GM19452 (cell line): ENCODE results near the gene MYO15A.

ENCODE experiments used
- ATAC-seq: cut with Tn5 transposase; IDR thresholded peaks from one replicate; pipeline ENCODE4 v1.9.1; 2021; ENCODE audit not compliant: unreplicated experiment

MYO15A gene

DNA sequence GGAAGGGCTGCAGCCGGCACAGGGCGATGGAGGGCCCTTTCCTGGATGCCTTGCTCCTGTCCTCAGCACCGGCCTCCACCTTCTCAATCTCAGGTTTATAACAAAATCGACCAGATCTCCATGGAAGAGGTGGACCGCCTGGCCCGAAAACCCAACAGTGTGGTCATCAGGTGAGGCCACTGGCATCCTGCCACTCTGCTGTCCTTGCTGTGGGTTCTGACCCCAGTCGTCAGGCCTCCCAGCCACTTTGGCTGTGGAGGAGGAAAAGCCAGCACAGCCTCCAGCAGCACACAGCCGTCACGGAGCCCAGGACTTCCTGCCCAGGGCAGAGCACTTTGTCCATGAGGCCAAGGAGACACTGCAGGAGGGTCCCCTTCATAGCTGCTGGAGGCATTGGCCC, 6.7 kb upstream of the MYO15A start:
- no peak for ATAC-seq

DNA sequence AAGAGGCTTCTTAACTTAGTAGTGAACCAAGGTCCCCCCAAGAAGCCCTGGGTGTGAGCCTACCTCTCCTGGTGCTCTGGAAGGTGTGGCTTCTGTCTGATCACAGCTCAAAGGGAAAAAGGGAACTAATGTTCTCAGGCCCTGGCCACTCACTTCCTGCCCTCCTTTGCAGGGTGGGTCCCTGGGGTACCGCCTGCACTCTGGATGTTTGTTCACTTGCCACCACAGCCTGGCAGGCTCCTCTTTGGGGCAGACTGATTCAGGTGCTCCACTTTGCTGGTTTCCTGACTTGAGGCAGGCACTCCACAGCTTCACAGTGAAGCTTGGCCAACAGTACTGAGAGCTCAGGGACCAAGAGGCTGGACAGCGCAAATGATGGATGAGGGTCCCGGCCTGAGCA, 5.9 kb upstream of the MYO15A start:
- no peak for ATAC-seq

DNA sequence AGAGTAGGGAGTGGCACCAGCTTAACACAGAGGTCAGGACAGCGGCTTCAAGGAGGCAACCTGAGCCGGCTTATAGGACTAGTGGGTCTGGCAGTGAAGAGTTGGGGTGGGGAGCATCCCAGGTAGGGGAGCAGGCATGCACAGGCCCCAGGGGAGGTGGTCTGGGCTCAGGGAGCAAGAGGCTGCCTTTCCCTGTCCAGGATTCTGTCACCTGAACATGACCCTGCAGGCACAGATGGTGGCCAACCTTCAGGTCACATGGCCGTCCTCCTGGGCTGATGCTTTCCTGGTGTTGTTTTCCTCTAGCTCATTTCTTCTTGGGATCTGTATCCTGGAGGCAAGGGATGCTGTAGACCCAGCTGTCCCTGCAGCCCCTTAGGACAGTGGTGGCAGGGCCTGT, 3.5 kb upstream of the MYO15A start:
- ATAC-seq = no peak

DNA sequence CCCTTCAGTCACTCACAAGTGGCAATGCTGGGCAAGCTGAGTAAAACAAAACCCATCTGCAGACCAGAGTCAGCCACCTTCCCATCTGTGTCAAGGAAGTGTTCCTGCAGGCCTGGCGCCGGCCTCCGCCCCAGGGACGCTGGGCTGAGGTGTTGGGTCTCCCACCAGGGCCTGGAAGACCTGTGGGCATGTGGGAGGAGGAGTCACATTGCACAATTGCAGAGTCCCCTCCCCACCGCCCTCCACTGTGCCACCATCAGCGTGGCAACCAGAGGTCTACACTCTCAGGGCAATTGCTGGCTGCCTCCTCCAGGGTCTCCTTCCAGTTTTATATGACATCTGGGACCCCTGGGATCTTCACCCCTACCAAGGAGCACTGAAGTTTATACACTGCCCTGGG, 3.0 kb upstream of the MYO15A start:
- no peak for ATAC-seq

DNA sequence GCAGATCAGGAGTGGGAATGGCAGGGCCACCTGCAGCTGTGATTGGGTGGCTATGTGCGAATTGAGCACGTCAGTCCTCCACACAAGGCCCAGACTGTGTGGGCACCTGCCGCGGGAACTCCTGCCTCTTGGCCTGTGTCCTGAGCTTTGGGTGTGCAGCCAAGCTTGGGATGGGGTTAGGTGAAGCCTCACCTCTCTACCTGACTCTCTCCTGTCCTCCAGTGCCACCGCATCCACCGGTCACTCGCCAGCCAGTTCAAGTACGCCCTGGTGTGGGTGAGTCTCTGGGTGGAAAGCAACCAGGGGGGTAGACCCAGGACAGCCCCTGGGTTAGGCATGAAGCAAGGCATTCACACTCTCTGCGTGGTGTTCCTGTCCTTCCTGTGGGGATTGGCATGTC, 2.3 kb upstream of the MYO15A start:
- no peak for ATAC-seq

DNA sequence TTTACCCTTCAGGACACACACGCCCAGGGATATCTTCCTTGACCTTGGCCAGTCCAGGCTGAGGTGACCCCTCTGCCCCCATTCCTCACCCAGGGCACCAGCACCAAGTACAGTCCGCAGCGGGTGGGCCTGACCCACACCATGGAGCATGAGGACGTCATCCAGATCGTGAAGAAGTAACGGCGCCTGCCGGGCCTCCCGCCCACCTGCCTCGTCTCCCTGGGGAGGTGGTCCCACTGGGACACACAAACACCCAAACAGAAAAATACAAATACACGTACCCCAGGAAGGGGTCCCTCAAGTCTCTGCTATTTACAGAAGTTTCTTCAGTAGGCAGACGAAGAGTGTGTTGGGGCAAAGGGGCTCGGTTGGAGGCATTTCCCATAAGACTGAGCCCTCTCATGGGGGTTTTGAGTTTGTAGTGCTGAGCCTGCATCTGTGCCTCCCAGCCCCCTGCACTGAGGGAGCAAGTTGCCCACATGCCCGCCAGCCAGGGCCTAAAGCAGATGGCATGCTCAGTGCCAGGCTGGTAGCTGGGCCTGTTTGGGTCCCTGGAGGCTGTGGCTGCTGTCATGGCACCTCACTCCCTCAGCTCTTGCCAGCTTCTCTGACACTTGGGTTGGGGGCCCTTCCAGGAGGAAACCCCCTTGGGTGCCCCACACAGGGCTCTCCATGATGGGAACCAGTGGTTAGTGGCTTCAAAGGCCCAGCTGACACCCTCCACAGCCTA, 1.3 kb upstream of the MYO15A start:
- no peak for ATAC-seq

DNA sequence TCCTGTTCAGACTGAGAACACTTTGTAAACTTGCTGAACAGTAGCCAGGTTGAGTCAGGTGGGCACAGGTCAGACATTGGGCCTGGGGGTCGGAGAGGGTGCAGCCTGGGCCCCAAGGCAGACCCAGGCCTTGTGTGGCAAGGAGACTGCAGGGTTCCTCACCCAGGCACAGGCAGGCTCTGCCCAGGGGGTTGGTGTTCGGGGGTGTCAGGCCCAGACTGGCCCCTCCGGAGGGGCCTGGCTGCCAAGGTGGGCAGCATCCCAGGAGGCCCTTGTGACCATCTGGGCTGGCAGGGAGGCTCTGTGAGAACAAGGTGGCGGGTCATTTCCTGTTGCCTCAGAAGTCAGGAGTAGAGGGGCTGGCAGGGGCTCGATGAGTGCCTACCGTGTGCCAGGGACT, 585 bp upstream of the MYO15A start:
- no peak for ATAC-seq

DNA sequence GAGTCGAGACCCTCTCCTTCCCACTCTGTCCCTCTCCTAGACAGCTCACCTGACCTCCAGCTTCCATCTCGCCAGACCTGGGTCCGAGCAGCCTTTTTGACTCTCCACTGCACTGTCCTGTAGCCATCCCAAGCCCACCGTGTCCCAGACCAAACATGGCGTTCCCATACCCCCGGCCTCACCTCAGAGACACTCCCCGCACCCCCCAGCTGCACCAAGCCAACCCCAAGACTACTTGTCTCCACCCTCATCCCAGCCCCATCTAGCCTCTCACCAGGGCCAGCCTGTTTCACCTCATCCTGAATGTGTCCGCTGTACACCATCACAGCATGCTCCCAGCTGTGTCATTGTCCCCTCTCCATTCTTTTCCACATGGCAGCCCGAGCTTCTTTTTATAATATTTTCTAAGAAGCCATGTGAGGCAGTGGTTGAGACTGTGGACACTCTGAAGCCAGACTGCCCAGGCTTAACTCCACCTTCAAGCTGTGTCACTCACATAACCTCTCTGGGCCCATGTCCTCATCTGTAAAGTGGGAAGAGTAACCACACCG, 1.5 kb downstream of the MYO15A start:
- ATAC-seq = no peak

DNA sequence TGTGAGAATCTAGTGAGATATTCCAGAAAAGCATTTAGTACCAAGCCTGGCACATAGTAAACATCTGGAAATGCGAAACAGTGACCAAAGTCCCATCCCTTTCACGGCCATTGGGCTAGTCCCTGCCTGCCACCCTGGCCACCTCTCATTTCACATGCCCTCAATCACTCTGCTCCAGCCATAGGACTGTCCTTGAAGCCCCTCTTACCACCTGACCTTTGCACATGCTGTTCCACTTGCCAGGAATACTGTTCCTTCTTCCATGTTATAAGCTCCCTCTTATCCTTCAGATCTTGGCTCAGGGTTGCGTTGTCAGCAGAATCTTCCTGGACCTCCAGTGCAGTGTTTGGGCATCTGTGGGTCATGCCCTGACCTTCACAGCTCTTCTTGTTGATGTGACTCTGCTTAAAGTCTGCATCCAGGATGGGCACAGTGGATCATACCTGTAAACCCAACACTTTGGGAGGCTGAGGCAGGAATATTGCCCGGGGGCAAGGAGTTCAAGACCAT, 2.1 kb downstream of the MYO15A start:
- no peak for ATAC-seq

DNA sequence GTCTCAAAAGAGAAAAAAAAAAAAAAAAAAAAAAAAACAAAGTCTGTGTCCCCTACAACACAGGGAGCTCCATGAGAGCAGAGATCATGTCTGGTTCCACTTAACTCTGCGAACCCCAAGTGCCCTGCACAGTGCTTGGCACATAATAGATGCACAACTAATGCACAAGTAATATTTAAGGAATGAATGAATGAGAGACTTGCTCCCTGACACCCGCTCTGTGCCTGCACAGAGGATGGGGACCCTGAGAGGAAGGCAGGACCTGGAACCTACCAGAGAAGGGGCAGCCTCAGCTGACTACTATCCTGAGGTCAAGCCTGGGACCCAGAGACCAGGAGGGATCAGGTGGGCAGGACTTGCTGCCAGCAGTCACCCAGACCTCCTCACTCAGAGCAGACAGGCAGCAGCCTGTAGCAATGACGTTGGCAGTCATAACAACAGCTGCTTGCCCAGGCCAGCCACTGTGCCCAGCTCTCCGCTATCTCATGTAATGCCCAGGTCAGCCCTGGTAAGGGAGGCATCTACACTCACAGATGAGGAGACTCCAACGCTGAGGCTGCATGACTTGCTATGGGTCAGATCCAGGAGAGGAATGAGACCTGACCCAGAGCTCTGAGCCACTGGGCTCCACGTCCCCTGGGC, 2.9 kb downstream of the MYO15A start:
- no peak for ATAC-seq

DNA sequence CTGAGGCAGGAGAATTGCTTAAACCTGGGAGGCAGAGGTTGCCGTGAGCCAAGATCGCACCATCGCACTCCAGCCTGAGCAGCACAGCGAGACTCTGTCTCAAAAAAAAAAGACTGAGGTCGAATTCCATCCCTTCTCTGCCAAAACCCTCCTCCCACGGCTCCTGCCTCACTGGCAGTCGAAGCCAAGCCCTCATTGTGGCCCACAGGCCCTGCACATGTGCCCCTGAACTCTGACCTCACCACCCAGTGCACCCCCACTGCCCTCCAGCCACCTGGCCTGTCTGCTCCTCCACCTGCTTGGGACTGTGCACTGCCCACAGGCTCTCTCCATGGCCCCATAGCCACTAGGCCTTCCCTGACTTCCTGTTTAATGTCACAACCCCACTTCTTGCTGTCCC, 7.0 kb downstream of the MYO15A start:
- no peak for ATAC-seq

DNA sequence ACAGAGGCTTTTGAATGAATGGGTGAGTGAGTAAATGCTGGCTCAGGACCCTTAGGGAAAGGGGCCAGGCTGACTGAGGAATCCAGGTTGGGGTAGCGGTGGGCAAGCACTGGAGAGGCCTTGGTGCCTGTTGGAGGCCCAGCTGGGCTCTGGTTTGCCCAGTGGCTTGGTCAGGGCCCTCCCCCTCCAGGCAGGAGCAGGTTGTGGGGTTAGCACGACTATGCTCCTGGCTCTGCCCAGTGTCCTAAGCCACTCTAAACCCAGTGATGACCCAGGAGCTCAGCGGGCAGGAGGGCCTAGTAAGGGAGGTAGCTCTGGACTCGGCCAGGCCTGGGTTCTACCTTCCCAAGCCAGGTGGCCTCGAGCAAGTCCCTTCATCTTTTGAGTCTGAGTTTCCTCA, 7.5 kb downstream of the MYO15A start:
- no peak for ATAC-seq

DNA sequence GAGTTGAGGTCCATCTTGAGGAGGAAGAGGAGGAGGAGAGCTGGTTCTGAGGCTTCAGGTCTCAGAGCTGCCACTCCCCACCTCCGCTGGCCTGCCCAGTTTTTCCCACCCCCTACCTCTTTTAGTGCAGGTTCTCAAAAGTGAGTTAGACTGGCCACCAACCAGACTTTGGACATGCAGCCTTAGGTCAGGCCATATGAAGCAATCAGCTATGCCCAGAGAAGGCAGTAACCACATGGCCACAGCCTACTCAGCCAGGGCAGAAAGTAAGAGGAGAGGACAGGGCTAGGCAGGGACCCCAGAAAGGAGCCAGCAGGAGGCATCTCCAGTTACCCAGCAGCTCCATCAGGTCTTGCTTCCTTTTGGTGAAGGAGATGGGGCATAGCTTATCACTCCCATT, 9.0 kb downstream of the MYO15A start:
- ATAC-seq = no peak

DNA sequence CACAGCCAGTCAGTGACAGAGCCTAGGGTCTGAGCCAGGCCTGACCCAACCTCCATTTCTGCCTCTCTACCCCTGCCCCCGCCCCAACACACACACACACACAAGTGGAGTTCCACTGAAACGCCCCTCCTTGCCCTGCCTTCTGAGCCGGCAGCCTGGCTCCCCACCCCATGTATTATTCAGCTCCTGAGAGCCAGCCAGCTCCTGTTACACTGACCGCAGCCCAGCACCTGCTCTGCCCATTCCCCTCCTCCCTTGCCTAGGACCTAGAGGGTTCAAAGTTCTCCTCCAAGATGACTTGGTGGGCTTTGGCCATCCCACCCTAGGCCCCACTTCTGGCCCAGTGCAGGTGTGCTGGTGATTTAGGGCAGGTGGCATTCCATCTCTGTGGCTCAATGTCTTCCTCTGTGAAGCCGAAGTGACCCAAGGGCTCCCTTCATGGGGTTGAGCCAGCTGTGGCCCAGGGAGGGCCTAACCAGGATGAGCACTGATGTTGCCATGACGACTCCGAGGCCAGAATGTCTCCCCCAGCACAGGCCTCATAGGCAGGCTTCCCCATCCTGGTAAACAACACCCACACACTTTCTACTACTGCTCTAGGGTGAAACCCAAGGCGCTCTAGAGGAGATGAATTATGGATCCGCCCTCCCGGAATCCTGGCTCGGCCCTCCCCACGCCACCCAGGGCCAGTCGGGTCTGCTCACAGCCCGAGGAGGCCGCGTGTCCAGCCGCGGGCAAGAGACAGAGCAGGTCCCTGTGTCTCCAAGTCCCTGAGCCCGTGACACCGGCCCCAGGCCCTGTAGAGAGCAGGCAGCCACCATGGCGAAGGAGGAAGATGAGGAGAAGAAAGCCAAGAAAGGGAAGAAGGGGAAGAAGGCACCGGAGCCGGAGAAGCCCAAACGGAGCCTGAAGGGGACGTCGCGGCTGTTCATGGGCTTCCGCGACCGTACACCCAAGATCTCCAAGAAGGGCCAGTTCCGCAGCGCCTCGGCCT, 9.7 kb downstream of the MYO15A start:
- no peak for ATAC-seq

DNA sequence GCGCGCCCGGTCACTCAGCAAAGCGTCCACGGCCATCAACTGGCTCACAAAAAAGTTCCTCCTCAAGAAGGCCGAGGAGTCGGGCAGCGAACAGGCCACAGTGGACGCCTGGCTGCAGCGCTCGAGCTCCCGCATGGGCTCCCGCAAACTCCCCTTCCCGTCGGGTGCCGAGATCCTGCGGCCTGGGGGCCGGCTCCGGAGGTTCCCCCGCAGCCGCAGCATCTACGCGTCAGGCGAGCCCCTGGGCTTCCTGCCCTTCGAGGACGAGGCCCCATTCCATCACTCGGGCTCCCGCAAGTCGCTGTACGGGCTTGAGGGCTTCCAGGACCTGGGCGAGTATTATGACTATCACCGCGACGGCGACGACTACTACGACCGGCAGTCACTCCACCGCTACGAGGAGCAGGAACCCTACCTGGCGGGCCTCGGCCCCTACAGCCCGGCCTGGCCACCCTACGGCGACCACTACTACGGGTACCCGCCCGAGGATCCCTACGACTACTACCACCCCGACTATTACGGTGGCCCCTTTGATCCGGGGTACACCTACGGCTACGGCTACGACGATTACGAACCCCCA, 10.7 kb downstream of the MYO15A start:
- no peak for ATAC-seq

DNA sequence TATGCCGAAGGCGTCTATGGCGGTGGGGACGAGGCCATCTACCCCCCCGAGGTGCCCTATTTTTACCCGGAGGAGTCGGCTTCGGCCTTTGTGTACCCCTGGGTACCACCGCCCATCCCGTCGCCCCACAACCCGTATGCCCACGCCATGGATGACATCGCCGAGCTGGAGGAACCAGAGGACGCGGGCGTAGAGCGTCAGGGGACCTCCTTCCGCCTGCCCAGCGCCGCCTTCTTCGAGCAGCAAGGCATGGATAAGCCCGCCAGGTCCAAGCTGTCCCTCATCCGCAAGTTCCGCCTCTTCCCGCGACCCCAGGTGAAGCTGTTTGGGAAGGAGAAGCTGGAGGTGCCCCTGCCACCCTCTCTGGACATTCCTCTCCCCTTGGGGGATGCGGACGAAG, 11.4 kb downstream of the MYO15A start:
- ATAC-seq = no peak

DNA sequence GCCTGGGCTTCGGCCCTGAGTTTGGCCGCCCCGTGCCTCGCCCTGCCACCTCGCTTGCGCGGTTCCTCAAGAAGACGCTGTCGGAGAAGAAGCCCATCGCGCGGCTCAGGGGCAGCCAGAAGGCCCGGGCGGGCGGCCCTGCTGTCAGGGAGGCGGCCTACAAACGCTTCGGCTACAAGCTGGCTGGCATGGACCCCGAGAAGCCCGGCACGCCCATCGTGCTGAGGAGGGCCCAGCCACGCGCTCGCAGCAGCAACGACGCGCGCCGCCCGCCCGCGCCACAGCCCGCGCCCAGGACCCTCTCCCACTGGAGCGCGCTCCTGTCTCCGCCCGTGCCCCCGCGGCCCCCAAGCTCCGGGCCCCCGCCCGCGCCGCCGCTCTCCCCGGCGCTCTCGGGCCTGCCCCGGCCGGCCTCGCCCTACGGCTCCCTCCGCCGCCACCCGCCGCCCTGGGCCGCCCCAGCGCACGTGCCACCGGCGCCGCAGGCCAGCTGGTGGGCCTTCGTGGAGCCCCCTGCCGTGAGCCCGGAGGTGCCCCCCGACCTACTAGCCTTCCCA, 12.0 kb downstream of the MYO15A start:
- ATAC-seq = no peak

DNA sequence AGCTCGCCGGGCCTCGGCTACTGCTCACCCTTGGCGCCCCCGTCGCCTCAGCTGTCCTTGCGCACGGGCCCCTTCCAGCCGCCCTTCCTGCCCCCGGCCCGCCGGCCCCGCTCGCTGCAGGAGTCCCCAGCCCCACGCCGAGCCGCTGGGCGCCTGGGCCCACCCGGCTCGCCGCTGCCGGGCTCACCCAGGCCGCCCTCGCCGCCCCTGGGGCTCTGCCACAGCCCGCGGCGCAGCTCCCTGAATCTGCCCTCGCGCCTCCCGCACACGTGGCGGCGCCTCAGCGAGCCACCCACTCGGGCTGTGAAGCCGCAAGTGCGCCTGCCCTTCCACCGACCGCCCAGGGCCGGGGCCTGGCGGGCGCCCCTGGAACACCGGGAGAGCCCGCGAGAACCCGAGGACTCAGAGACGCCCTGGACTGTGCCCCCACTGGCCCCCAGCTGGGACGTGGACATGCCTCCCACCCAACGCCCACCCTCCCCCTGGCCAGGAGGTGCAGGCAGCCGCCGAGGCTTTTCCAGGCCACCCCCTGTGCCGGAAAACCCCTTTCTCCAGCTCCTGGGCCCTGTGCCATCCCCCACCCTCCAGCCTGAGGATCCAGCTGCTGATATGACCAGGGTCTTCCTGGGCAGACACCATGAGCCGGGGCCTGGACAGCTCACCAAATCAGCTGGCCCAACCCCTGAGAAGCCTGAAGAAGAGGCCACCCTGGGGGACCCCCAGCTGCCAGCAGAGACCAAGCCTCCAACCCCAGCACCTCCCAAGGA, 12.8 kb downstream of the MYO15A start:
- no peak for ATAC-seq

DNA sequence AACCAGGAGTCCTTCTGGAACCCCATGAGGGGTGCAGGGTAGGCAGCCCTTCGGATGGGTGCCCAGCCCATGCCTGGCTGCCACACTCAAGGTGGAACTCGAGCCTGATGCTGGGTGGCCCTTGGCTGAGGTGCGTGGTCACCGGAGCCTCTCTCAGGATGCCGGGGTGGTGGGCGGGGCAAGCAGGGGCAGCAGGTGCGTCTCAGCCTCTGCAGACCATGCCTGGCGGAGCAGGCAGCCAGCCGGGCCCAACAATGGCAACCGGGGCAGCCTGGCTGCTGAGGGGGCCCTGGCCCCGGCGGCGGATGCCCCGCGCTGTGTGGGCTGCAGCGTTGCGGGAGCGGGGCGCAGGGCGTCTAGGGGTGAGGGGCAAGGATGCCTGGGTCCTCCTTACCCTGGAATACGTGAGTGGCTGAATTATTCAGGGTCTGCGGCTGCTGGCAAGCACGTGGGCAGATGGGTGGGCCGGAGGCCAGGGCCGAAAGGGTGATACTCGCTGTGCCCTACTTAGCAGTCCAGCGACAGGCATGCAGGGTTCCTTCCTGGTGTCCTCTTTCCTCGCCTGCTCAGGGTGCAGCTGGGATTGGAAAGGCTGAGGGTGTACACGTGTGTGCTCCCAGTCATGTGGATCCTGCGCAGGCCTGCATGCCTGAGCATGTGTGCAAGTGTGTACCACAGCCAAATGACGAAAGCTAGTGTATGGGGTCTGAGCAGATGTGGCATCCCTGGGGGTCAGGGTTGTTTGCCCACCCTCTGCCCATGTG, 14.6 kb downstream of the MYO15A start:
- ATAC-seq = no peak
